Stimulated activated naive CD8-positive, alpha-beta T cell treated with anti-CD3 and anti-CD28 coated beads, Interleukin-15, Interleukin-2, amounts not matched to agents 100 U/mL and 50 U/mL, for 24 hours (primary cell): Measurements from ENCODE around the gene SEMA3A.
"Not testable (repeated sequence)": the region's sequence is repeated elsewhere in the genome, so short reads cannot be mapped to it uniquely, and the experiment has no call there.

Experiments
- ATAC-seq: fragments of 150-1000 bp; cut with Tn5 transposase; one replicate; pipeline ENCODE4 v1.10.0; 2021
- DNase-seq: peaks from one replicate; pipeline ENCODE4 v3.0.0; 2021

Gene SEMA3A

DNA sequence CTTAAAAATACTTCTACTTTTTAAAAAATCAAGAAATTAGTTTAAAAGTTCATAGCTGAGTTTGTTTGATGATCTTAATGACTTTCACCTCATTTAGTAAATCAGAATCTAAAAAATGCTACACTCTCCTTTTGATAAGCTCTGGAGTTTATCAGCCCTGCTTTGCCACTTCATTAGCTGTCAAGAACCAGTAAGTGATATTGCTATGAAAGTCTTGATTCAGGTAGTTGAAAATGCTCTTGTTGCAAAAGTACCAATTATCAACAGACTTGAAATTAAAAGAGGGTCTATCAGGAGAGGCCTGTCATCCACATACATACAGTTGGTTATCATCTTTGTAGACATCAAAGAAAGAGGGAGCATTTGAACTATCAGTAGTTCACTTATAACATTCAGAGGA is 41.6 kb downstream of the SEMA3A start:
- ATAC-seq: no peak

DNA sequence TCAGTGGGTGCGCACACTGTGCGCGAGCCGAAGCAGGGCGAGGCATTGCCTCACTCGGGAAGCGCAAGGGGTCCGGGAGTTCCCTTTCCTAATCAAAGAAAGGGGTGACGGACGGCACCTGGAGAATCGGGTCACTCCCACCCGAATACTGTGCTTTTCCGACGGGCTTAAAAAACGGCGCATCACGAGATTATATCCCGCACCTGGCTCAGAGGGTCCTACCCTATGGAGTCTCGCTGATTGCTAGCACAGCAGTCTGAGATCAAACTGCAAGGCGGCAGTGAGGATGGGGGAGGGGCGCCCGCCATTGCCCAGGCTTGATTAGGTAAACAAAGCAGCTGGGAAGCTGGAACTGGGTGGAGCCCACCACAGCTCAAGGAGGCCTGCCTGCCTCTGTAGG is 44.2 kb downstream of the SEMA3A start:
- ATAC-seq, DNase-seq: not testable (repeated sequence)

More for the DNA sequence above, 41.6 kb downstream of the SEMA3A start:
- no peak for DNase-seq

GRCh38 chr7:84149573-84149972 is 45.0 kb downstream of the SEMA3A start:
- no peak for DNase-seq
- ATAC-seq: no peak

DNA sequence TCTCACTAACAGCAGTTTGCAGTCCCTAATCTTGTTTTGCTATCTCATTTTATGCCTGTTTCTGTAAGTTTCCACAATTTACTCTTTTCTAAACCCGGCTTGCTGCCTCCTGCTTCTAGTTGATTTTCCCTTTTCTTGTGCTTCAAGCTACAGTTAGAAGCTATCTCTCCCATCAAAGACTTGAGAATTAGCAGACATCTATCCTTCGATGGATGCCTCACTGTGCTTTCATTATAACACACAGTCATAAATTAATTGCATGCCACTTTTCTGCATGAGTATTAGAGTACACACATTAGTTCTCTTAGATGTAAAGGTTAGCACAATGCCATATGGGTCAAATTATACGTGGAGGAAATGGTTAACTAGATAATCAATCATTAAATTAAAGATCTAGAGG is 48.7 kb downstream of the SEMA3A start:
- ATAC-seq: no peak

DNA sequence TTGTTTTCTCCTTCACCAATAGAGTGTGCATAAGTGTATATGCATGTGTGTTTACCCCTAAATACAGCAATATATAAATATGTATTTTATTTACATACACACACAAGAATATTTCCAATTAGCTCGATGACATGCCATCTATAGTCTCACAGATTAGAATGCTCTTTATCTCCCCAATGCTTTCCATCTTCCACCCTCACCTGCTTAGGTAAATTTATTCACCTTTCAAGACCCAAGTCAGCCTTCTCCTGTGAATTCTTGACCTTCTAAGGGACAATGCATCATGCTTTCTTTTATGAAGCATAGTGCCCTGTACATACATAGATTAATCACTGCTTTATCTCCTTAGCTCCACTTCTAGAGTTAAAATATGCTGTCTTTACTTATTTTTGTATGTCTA is 49.7 kb downstream of the SEMA3A start:
- ATAC-seq (no peak), DNase-seq (no peak)

More for the DNA sequence above, 48.7 kb downstream of the SEMA3A start:
- DNase-seq: no peak

- no peak for ATAC-seq
Measured at GRCh38 chr7:84144480-84144879, 50.1 kb downstream of the SEMA3A start.

DNA sequence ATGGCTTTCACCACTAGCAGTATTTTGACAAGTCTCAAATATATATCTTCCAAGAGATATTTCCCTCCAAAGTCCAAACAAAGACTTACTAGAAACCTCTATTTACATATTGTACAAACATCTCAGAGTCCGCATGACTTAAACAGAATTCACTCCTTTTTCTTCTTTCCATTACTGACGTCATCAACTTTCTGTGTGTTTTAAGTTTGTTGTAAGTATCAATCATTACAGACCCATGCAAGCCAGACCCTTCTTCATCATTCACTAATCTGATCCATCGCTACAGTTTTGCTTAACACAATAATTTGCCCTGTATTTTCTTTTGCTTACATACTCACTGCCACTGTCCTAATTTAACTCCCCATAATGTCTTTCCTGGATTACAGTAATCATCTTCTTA is 51.9 kb downstream of the SEMA3A start:
- DNase-seq (no peak), ATAC-seq (no peak)

More at GRCh38 chr7:84144480-84144879, 50.1 kb downstream of the SEMA3A start:
- no peak for DNase-seq

GRCh38 chr7:84139986-84140729 is 54.4 kb downstream of the SEMA3A start:
- no peak for ATAC-seq
- DNase-seq: no peak

DNA sequence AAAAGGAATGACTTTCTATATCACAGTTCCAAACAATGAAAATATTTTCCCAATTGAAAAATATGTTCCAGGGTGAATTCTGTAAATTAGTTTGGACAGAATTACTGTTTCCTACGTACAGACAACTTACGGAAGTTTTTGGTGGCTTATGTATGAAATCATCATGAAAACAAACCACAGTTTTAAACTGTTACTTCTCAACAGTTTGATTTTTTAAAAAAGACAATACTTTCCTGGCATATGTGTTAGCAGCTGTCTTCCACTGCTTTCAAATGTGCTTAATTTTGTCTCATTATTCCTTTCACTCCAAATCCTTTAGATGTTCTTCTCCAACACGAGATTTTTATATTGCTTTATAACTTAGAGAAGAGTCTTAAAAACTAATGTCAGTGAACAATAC is 56.2 kb downstream of the SEMA3A start:
- ATAC-seq (no peak), DNase-seq (no peak)

- DNase-seq (no peak), ATAC-seq (no peak)
Measured at GRCh38 chr7:84137812-84138211, 56.8 kb downstream of the SEMA3A start.

GRCh38 chr7:84136809-84137208 is 57.8 kb downstream of the SEMA3A start:
- ATAC-seq (no peak), DNase-seq (no peak)

DNA sequence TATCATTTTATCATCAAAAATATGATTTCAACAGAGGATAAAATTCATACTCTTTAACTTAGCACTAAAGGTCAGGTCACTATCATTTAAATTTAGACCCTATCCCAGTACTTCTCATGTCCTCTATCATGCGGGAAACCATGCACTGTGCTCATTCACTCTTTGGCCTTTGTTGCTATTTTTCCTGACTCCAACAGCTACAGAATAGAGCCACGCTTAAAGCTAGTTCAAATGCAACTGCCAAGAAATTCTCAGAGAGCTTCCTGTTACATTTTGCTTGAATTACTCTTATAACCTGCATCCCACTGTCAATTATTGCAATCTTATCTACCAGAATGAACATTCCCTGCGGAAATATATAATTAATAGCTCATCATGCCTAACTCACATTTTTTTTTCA is 58.3 kb downstream of the SEMA3A start:
- no peak for ATAC-seq

DNA sequence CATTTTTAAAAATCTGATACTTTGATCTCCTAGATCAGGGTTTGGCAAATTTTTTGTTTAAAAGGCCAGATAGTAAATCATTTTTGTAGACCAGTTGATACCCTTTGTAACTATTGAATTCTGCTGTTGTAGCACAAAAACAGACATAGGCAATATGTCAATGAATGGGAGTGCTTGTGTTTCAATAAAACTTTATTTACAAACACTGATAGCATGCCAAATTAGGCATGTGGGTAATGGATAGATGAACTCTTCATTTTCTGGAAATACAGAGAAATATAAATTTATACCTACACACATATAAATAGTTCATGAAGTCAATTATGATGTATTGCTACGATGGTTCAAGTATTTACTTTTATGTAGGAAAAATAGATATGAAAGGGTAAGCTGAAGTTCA is 60.4 kb downstream of the SEMA3A start:
- DNase-seq (no peak), ATAC-seq (no peak)

More for the DNA sequence above, 58.3 kb downstream of the SEMA3A start:
- no peak for DNase-seq

GRCh38 chr7:84125654-84126053 is 68.9 kb downstream of the SEMA3A start:
- ATAC-seq (no peak), DNase-seq (no peak)

- ATAC-seq (no peak), DNase-seq (no peak)
Measured at GRCh38 chr7:84123965-84124547, 70.5 kb downstream of the SEMA3A start.

DNA sequence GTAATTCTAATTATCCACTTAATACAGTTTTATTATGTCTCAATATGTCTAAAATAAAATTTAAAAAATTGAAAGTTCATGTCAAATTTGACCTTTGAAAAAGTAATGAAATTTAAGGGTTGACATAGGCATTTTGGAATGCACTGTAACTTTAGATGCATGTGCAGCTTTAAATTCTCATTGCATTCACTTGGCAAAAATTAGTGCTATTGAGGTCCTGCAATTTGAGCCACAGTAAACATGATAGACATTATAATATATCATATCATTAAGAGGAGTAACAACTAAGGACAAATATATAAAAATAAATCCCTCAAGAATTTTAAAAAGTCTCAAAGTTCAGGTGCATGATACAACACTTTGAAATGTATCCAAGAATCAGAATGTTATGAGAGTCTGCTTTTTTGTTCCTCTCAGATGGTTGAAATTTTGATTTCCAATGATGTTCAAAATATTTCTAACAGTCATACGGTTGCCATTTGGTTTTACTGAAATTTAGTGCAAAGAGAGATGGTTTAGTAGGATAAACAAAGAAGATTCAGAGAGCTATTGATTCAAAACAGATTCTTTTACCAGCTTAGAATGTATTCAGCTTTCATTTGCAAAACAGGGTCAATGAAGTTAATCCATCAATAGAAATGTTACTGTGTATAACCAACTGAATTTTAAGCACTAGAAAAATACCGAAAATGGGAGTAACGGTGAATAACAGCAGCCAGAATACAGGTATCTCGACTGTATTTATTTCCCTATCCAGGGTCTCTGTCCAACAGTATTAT is 71.8 kb downstream of the SEMA3A start:
- ATAC-seq (no peak), DNase-seq (no peak)

- DNase-seq (no peak), ATAC-seq (no peak)
Measured at GRCh38 chr7:84117304-84117703, 77.3 kb downstream of the SEMA3A start.

DNA sequence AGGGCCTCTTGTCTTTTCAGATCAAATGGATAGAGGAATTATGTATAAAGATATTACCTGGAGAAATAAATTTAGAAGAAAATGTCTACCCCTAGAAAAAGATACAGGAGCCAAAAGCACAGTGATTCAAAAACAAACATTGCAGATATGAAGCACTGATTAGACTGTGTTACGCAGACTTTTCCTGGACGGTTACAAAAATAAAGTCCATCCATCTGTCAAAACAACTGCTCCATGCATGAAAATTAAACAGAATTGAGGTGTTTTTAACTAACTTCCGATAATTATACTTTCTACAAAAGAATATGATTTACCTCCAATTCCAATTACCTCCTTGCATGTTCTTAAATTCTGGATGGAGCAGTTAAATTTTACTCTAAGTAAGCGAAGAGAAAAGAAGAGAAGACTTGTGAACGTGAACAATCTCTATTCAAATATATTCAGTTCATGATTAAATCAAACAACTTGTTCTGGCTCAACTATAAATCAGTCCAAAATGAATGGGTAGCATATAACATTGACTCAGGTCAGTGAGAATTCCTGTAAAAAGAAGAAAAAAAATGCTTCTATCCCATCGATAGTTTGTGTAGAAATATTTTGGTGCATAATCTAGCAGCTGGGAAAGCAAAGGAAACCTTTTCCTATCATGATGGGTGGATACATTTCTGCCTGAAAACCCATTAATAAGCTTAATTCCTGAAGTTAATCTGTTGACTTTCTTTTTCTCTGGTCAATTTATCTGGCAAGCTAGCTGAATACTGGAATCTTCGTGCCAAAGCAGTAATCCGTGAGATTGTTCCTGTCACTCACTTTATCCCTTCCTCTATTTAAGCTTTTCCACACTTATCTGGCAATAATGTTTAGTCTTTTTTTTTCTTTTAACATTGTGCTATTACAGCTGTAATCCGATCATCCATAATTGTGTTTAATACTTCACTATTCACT is 80.4 kb downstream of the SEMA3A start:
- ATAC-seq: no peak
- no peak for DNase-seq

GRCh38 chr7:84113286-84113685 is 81.3 kb downstream of the SEMA3A start:
- ATAC-seq: no peak

DNA sequence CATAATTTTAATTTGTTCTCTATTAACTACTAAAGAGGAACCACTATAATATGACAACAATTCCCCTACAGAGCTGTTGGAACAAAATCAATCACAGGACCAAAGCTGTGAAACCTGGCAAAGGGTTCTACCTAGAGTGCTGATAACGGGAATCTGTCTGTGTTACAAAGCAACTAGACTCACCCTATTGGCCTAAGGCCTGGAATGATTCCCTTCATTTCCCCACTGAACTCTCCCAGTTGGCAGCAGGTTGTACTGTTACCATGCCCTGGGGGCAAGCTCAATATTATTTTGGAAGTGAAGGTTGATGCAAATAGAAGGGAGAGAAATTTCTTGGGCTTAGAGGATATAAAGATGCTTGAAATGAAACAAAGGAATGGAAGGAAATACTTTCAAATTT is 81.8 kb downstream of the SEMA3A start:
- DNase-seq: no peak
- no peak for ATAC-seq

More at GRCh38 chr7:84113286-84113685, 81.3 kb downstream of the SEMA3A start:
- DNase-seq: no peak

DNA sequence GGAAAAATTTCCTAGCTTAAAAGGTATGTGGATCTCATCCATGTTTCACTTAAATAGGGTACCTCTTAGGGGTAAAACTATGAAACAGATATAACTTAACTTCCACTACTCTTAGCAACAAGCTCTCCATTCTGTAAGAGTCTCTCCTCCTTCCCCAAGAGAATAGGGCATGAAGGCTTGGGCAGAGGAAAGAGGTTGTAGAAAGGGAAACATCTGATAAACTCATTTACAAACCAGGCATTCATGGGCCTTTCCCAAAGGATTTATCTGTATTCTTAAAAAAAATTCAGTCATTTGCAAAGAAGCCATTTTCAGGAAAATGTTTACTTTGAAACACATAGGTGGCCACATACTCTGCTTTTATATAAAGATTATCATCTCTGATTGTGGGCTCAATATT is 82.7 kb downstream of the SEMA3A start:
- ATAC-seq (no peak), DNase-seq (no peak)

- ATAC-seq: no peak
- DNase-seq: no peak
Measured at GRCh38 chr7:84110400-84110799, 84.2 kb downstream of the SEMA3A start.
